ENCODE data around the gene SUN5.
"Not testable (repeated sequence)": the region's sequence is repeated elsewhere in the genome, so short reads cannot be mapped to it uniquely, and the experiment has no call there.

The SUN5 gene

DNA sequence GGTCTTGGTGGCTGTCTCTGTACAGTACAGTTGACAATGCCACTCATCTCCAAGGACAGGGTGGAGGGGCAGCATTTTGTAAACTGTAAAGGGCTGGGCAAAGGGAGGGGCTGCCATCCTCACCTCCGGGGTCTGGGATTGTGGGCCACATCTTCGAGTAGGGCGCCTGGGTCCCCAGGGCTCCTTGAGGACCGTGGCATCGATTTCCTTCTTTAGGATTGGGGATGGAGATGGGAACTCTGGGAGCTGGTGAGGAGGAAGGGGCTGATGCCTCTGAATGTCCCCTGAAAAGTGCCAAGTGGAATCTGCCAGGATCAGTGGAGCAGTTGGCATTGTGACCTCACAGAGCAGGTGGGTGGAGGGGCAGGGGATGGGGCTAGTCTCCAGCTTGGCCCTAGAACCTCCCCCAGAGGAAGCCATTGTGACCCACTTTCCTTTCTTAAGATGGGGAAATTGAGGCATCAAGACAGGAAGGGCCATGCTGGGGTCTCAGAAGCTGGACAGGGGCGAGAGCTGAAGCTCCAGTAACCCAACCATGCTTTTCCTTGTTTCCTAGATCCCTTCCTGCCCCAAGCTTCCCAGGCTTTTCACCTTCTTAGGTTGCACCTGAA is at the start of gene SUN5:
Gene SUN5 (minus strand): TSS at position 293 of the 611 bp plus-strand sequence. CDS start 93 bp downstream, at position 200.
- no peak for DNase-seq

DNA sequence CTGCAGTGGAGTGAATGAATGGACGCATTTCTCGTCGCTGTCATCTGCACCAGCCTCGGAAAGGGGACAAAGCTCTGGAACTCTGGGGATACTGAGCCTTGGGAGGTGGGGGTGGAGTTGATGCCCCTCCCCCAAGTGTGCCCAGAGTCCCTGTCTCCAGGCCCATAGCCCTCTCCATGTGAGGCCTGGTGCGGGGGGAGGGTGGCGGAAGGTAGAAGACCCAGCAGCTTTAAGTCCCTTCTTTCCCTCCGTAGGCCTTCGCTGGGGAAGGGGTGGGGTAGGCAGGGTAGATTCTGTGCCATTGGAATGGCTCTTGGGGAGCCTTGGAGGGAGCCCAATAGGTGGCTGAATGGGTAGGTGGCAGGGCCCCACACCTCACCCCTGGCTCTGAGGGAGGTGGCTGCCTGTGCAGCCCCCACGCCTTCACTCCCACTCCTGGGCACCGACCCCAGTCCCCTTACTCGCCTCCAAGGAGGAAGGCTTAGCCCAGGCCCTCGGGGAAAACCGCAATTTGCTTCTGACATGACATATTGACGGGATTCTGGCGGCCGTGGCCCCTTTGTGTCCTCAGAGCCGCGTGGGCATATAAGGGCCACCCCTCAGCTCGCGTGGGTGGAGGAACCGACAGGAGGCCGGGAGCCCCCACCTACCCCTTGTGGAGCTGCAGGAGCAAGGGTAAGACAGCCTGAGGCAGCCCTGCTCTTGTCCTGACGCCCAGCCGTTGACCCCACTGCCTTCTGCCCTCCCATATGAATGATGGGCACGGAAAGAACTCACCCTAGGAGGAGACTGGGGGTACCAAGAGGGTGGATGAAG is 49.3 kb upstream of the SUN5 start, which contains the start of gene BPIFB3:
Gene BPIFB3 (plus strand): TSS at position 613 of the 816 bp plus-strand sequence. CDS start 1,533 bp downstream, outside the sequence.
- DNase-seq: no peak

GRCh38 chr20:33051333-33051732 is 47.1 kb upstream of the SUN5 start:
- no peak for DNase-seq

DNA sequence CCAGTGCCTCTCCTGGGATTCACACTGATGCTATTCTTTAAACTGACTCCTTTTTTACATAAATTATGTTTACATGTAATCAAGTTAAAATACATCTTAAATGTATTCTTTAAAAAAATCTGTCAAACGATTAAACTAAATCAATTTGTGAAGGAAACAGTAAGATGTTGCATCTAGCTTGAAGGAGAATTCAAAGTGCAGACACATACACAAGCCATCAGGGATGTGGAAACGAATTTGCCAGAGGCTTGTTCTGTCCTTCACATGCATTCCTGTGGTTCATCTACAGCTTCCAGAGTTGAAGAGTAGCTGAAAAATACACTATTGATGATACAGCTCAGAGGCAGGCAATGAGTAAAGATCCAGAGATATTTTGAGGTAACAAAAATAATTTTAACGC is 42.2 kb upstream of the SUN5 start:
- no peak for DNase-seq

DNA sequence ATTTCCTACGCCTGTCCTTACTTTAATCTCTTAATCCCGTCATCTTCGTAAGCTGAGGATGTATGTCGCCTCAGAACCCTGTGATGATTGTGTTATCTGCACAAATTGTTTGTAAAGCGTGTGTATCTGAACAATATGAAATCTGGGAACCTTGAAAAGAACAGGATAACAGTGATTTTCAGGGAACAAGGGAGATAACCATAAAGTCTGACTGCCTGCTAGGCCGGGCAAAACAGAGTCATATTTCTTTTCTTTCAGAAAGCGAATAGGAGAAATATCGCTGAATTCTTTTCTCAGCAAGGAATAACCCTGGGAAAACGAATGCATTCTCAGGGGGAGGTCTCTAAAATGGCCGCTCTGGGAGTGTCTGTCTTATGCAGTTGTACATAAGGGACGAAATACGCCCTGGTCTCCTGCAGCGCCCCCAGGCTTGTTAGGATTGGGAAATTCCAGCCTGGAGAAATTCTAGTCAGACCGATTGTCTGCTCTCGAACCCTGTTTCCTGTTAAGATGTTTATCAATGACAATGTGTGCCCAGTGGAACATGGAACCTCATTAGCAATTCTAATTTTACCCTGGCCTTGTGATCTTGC is 41.0 kb upstream of the SUN5 start:
- not testable (repeated sequence) for DNase-seq

- DNase-seq: no peak
Measured at GRCh38 chr20:33043731-33044181, 39.5 kb upstream of the SUN5 start.

- no peak for DNase-seq
Measured at GRCh38 chr20:33042983-33043730, 38.9 kb upstream of the SUN5 start.

DNA sequence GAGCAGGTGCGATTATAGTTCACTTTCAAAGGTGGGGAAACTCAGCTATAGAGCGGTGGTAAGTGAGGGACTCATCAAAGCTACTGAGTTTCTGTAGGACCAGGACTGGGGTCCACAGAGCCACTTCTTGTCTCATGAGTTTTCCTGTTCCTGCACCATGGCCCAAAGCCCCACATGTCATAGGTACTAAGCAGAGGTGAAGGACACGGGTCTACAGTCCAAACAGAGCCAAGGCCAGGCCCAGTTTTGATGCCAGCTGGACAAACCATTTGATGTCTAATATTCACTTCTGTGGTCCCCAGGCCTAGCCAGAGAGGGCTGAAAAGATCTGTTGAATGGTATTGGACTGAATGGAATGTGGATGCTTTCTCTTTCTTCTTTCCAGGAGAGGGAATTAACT is 38.2 kb upstream of the SUN5 start:
- DNase-seq: no peak

GRCh38 chr20:33038243-33038642 is 34.0 kb upstream of the SUN5 start:
- DNase-seq: no peak

GRCh38 chr20:33037456-33037855 is 33.2 kb upstream of the SUN5 start:
- no peak for DNase-seq

DNA sequence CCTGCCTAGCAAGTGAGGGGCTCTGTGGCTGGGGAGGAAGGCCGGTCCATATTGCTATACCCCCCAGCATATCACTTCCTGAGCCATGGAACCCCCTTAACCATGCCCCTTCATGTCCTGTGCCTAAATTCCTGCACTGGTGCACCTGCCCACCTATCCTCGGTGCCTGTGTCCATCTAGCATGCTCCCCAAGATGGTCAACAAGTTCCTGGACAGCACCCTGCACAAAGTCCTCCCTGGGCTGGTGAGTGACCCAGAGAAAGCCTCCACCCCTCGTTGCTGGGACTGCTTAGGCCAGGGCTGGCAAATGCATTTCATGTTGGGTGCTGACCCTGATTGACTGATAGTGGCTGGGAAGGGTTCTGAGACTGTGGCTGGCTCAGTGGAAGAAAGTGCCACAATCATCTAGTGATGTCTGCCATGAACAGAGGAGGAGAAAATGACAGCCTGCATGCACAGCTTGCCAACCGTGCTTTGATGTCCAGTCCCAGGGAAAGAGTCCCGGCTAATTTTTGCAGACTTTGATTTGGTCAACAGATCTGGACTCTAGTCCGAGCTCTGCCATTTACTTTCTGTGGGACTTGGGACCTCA is 30.8 kb upstream of the SUN5 start:
- no peak for DNase-seq

DNA sequence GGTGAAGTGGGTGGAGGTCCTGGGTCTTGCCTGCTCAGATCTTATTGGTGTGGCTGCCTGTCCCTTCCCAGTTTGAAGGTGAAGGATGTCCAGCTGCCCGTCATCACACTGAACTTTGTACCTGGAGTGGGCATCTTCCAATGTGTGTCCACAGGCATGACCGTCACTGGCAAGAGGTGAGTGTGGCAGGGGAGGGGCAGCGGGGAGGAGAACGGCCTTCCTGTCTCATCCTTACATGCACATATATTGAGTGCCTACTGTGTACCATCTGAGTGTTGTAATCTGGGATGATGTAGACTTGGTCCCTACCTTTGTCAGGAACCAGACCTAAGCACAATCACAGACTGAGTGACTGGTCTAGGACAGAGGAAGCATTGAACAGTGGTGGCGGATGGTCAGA is 29.9 kb upstream of the SUN5 start:
- no peak for DNase-seq

DNA sequence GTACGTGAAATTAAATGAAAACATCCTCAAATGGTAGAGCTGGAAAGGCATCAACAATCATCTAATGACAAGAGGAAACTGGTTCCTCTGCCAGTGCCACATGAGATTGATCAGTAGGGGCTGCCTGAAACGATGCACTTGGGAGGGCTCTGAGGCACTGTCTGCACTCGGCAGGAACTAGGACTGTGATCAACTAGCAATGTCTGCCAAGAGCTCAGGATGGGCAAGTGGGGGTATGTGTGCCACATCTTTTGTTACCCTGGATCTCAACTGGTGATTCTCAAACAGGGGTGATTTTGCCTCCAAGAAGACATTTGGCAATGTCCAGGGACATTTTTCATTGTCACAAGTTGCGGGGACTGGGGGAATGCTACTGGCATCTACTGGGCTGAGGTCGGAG is 29.1 kb upstream of the SUN5 start:
- no peak for DNase-seq

GRCh38 chr20:33032555-33032954 is 28.3 kb upstream of the SUN5 start:
- DNase-seq: no peak

- no peak for DNase-seq
Measured at GRCh38 chr20:33031531-33031930, 27.3 kb upstream of the SUN5 start, which contains the start of gene BPIFB6. BPIFB6 (plus strand) TSS chr20:33031648; CDS start chr20:33031648, 0 bp downstream.

DNA sequence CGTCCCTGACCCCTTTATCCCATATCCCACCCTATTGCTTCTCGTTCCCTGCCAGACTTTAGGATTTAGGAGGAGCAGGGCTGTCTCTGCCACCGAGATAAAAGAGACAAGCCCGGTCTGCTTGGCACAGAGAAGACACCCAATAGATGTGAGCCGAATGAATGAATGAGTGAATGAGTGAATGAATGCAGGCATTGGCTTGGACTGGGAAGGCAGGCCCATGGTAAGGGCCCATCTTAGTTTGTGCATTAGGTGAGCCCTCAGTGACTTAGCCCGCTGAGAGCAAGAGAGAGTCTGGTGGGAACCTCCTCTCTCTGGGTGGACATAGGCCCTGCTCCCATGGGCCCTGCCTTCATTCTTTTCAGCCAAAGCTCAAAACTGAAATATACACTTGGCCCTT is 26.3 kb upstream of the SUN5 start:
- no peak for DNase-seq

DNA sequence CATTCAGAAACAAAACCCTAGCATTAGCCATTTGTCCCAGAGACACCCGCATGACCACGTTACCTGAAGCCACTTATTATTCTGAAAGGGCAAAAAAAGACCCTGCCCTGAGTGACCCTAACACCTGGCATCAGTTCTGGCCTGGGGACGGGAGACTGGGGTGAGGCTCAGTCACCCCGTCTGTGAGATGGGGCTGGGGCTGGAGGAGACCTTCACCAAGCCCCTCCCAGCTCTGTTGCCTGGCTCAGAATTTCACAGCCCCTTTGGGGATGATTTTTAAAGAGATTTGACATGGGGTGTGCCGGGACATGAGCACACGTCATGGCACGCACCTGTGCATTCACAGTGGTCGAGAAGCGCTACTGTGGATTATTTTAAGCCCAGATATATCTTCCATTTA is 25.8 kb upstream of the SUN5 start:
- no peak for DNase-seq

DNA sequence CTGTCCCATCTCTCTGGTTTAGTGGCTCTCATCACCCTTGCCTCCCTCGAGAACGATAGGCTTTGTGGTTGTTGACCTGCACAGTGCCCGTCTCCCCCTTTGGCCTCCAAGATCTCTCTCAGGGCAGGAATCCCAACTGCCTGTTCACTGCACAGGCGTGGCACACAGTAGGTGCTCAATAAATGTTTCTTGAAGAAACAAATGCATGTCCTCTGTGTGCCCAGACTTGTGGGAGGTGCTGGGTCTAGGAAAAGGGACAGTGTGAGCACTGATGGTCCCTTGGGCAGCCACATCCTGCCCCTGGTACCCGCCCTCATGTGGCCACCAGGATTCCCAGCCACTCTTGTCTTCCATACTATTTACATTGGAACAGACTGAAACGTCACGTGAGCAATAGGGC is 24.6 kb upstream of the SUN5 start:
- DNase-seq: no peak

GRCh38 chr20:33027769-33028751 is 23.8 kb upstream of the SUN5 start:
- DNase-seq: no peak

- DNase-seq: no peak
Measured at GRCh38 chr20:33026779-33027759, 22.8 kb upstream of the SUN5 start.
